Measurements from ENCODE around the gene TP53TG3D.
"Not testable (repeated sequence)": the region's sequence is repeated elsewhere in the genome, so short reads cannot be mapped to it uniquely, and the experiment has no call there.

DNA sequence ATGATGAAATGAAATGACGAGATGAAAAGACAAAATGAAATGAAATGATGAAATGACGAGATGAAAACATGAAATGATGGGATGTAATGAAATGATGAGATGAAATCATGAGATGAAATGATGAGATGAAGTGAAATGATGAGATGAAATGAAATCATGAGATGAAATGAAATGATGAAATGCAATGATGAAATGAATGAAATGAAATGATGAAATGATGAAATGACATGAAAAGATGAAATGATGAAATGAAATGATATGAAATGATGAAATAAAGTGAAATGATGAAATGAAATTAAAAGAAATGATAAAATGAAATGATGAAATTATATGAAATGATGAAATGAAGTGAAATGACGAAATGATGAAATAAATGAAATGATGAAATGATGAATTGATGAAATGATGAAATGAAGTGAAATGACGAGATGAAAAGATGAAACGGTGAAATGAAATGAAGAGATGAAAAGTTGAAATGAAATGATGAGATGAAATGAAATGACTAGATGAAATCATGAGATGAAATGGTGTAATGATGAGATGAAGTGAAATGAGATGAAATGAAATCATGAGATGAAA lies 30.9 kb downstream of the TP53TG3D start:
- TF ChIP-seq EZH2phosphoT487 (IDR thresholded peaks at IDR 0.05; ENCODE audit: unreplicated experiment); REST (IDR thresholded peaks at IDR 0.05; ENCODE audit: unreplicated experiment); EZH2 (IDR thresholded peaks at IDR 0.05; ENCODE audit: low read depth, unreplicated experiment); POLR2AphosphoS5 (IDR thresholded peaks at IDR 0.05; ENCODE audit: low read depth); CREB1 (CRISPR knock-in tag; IDR thresholded peaks at IDR 0.05; ENCODE audit: low read depth); ETS1 (IDR thresholded peaks at IDR 0.05); ZNF462 (CRISPR knock-in tag; IDR thresholded peaks at IDR 0.05): not testable (repeated sequence)
- TF ChIP-seq, protein P1, sequence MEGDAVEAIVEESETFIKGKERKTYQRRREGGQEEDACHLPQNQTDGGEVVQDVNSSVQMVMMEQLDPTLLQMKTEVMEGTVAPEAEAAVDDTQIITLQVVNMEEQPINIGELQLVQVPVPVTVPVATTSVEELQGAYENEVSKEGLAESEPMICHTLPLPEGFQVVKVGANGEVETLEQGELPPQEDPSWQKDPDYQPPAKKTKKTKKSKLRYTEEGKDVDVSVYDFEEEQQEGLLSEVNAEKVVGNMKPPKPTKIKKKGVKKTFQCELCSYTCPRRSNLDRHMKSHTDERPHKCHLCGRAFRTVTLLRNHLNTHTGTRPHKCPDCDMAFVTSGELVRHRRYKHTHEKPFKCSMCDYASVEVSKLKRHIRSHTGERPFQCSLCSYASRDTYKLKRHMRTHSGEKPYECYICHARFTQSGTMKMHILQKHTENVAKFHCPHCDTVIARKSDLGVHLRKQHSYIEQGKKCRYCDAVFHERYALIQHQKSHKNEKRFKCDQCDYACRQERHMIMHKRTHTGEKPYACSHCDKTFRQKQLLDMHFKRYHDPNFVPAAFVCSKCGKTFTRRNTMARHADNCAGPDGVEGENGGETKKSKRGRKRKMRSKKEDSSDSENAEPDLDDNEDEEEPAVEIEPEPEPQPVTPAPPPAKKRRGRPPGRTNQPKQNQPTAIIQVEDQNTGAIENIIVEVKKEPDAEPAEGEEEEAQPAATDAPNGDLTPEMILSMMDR (conservative IDR thresholded peaks at IDR 0.05; ENCODE audit: low read depth in 2 of 2) = not testable (repeated sequence)

Measured in GM23338 (cell line).